Eye (tissue), 1 donor: Measurements from ENCODE around the gene SUN1.

Source experiments
- DNase-seq: peaks from one replicate; pipeline ENCODE4 v3.0.0-alpha.2; 2015

Gene SUN1

DNA sequence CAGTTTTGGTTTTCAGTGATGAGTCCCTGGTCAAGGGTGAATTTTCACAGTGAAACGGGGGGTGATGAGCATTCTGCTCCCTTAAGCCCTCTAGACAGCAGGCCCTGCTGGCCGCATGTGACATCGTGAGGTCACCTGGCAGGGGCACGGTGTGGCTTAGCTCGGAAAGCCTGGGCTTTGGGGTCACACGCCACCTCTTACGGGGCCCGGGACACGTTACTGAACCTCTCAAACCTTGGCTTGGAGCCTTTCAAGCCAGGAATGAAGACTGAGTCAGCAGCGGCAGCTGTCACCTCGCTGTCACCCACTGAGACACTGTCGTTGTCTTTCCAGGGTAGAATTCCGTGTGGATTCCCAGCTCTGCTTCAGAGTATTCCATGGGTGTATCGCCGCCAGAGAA, 48.2 kb downstream of the SUN1 start:
- DNase-seq = no peak

DNA sequence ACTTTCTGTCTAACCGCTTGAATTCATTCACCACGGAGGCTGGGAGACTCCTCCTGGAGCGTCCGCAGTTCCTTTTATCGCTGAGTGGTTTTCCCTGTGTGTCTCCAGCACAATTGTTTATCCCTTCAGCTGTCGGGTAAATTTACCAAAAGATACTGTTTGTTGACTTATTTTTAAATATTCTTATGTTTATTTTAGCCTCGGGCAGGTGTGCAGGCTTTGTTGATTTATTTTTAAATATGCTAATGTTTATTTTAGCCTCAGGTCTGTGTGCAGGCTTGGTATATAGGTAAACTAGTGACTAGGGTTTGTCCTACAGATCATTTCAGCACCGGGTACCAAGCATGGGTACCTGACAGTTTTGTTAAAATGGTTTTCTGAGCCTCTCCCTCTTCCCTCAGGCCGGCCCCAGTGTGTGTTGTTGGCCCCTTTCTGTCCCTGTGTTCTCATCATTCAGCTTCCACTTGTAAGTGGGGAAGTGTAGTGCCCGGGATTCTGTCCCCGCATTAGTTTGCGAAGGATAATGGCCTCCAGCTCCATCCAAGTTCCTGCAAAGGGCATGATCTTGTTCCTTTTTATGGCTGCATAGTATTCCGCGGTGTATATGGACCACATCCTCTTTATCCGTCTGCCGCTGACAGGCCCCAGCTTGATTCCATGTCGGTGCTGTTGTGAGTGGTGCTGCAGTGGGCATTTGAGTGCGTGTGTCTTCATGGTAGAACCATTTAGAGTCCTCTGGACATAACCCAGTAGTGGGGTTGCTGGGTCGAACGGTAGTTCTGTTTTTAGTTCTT, 49.4 kb downstream of the SUN1 start:
- no peak for DNase-seq

DNA sequence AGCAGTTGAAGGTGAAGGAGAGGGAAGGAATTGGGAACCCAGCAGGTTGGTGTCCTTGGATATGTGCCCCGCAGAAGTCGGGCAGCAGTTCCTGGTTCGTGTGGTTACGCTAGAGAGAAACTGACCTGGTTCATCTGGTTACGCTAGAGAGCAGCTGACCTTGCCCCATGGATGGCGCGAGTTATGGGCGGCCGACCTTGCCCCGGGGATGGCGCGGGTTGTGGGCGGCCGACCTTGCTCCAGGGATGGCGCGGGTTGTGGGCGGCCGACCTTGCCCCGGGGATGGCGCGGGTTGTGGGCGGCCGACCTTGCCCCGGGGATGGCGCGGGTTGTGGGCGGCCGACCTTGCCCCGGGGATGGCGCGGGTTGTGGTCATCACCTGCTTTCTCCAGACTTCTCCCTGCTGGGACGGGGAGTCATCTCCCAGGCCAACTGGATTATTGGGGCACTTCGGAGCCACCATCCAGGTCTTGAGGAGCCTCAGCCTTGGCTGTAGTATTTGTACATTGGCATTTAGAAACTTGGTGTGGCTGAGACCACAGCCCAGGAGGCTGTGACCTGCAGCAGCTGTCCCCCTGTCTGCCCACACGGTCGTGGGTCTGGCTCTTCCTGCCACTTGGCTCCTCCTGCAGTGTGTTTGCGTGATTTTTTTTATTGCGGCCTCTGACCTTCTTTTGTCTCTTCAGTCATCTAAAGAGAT, 50.2 kb downstream of the SUN1 start:
- DNase-seq = no peak

DNA sequence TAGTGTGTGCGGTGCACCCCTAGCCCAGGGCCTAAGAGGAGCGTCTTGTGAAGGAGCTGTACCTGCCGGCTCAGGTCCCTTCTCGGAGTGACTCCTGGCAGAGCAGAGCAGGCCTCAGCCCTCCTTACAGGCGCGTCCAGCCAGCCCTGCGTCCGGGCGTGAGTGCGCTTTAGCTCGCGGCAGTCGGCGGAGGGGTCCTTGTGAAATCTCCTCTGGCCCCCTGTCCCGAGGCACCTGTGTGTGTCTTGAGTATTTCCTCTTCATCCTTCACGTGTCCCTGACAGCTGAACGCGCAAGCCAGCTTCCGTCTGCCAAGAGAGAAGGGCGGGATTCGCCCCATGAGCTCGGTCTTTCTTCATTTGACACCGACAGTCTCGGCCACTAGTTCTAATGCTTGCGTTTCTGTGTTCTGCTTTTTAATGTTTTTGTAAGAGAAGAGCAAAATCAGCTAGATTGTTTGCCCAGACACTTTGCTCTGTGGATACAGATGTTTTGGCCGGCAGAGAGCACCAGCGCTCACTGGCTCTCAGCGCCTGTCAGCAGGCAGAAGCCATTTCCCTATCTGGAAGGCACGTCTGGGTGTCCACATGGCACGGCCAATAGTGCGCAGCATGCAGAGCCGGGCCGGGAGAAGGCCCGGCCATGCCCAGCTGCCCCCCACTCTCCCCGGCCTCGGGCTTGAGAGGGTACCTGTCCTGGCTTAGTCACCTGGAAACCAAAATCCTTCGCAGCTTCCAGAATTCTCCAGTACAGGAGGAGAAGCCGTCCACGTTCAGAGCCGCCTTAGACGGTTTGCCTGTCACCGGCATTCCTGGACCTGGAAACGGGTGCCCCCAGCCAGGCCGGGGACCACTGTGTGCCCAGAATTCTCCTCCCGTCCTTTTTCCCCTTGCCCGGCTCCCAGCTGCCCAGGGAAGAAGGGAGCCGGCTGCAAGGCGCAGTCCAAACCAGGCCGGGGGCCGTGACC, 51.1 kb downstream of the SUN1 start:
- no peak for DNase-seq

DNA sequence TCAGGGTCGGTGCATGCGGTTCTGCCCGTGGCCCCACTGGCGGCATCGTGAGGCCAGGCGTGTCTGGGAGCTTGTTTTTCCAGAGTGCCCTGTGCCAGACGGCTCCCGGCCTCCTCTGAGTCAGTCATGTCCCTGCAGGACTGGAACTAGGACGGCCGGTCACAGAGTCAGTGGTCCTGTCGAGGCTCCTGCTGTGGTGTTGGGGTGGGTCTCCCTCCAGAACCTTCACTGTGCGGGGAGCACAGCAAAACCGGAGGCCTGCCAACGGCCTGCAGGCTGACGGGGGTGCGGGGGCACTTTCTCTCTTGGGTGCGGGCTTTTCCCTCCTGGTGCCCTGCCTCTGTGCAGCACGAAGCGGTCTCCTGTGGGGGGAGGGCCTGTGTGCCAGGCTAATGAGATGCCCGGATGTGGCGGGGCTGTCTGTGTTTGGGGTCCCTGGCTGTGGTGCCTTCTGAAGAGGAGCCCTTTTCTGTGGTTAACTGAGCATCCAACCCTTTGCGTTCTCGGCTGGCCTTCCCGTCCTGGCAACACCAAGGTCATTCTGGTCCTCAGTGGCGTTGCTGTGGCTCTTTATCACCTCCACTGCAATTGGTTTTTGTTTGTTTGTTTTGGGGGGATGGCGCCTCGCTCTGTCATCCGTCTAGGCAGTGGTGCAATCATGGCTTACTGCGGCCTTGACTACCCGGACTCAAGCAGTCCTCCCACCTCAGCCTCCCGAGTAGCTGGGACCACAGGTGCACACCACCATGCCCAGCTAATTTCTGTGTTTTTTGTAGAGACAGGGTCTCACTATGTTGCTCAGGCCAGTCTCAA, 52.1 kb downstream of the SUN1 start:
- no peak for DNase-seq

DNA sequence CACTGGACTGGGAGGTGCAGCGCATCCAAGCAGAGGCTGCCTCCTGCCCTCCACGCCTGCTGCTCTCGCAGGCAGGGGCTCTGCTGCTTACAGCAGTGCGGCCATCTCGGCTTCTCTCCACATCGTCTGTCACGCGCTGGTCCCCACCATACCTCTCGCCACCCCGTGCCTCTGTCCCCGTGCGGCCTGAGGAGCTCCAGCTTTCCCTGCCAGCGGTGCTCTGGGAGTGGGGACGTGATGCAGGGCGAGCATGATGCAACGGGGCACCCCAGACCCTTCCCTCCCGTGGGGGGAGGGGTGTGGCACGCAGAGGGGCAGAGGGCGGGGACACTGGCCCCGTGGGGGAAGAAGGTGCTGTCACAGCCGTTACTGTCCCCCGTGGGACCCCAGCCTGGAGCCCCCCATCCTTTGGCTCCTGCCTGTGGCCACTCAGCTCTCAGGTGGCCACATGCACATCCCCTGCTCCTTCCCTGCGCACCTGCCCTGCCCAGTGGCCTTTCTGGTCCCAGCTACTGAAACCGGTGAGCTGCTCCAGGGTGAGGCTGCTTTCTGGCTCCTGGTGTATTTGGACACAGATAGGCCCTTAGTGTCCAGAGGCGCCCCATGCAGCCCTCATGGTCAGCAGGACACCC, 53.1 kb downstream of the SUN1 start:
- DNase-seq = no peak

DNA sequence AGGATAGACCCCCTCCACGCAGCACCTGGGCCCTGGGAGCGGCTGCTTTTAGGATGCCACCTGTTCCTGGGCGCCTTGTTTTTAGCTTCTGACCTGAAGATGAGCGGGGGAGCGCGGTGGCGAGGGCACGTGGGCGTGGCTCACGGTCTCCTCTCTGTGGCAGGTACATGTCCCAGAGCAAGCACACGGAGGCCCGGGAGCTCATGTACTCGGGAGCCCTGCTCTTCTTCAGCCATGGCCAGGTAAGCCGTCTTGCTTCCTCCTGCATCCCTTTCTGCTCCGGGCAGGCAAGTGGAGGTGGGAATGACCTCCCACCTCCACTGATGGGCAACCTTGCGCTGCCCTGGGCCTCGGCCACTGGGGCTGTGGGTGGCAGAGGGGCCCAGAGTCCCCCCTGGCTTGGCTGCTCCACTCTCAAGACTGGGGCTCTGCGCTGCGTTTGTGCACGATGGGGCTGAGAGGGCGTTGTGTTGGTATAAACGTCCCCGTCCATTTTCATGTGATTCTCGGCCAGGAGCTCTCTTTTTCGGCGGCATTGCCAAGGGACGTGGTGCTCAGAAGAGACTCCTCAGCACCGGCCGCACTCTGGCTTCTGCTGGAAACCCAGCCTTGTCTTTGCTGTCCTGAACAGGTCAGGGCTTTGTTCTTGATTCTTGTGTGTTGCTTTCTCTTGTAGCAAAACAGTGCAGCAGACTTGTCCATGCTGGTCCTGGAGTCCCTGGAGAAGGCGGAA, 53.8 kb downstream of the SUN1 start:
- DNase-seq = no peak

DNA sequence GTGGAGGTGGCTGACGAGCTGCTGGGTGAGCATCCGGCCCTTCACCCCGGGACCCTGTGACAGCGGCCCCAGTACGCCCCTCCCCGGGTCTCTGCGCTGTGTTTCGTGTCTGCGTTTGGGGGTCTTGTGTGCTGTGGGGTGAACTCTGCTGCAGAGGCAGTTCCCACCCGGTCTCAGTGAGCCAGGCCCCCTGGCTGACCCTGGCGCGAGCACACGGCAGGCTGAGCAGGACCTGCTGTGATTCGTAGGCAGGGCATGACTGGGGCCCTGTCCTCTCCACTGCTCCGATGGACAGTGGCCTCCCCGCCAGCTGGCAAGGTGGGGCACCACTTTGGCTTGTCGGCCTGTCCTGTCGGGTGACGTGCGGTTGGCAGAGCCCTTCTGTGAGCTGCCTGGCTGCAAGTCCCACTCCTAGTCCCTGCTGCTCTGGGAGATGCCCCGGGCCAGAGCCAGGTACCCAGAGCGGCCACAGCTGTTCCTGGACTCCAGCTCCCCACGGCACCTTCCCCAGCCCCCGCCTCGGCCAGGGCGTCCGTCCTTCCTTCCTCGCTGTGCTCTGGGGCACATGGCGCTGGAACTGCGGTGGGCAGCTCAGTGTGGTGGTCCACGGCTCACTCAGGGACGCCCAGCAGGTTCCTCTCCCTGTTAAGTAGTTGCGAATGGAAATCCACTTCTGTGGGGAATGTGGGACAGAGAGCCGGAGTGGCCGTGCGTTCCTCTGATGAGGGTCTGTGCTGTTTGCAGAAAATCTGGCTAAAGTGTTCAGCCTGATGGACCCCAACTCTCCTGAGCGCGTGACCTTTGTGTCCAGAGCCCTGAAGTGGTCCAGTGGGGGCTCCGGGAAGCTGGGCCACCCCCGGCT, 54.6 kb downstream of the SUN1 start:
- no peak for DNase-seq

DNA sequence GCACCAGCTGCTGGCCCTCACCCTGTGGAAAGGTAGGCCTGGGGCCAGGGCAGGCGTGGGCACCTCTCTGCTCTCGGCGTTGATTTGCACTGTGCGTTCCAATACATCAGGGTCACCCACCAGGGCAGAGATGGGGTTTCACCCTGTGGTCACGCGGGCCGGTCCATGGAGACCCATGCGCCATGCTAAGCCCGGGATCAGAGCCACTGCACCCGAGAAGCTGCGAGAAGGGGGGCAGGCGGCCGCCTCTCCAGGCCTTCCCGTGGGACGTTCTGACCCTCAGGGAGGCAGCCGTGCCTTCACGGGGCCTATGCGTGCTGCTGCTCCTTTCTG, 55.2 kb downstream of the SUN1 start:
- no peak for DNase-seq

DNA sequence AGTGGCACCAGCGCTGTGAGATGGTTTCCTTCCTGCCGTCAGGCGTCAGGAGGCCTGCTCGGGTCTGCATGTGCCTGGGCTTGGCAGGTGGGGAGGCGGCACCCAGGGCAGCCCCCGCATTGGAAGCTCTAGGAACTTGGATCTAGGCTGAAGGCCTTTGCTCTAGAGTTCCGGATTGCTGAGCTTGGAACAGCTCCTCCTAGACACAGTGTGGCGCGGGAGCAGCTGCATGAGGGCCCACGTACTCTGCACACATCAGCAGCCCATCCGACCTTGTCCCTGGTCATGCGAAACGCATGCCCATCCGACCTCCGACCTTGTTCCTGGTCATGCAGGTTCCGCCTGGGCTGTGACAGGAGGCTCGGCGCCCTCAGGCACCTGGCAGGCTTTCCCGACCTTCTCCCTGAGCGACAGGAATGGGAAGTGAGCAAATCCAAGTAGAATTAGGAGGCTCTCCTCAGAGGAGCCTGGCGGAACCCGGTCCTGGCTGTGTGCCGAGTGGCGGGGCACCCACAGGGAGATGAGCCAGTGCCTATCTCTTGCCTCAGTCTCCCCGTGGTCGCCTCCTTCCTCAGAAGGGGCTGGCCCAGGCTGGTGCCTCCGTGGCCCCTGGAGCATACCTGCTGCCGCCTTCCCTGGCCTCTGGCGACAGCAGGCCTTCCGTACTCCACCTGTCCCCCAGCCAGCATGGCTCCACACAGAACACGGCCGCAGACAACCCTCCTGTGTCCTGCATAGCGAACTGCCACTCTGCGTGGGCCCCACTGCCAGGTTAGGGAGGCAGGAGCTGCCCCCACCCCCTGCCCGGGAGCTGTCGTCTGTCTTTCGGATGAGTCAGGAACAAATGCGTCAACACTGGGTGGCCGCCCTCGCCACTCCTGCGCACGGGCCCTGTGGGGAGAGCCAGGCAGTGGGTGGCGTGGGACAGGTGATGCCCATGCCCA, 56.1 kb downstream of the SUN1 start:
- no peak for DNase-seq

DNA sequence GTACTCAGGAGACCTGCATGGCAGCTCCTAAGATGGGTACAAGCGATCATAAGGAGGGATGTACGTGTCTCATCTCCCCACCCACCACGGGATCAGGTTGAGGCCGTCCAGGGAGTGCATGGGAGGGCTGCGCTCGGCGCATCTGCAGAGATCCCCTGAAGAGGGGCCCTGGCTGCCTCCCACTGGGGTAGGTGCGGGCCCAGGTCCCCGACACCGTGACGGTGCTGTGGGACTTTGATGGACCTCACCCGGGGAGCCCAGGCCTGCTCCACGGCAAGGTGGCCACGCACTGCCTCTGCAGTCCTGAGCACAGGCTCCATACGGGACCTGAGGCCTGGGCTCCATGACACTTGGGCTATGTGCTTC, 56.7 kb downstream of the SUN1 start:
- no peak for DNase-seq

DNA sequence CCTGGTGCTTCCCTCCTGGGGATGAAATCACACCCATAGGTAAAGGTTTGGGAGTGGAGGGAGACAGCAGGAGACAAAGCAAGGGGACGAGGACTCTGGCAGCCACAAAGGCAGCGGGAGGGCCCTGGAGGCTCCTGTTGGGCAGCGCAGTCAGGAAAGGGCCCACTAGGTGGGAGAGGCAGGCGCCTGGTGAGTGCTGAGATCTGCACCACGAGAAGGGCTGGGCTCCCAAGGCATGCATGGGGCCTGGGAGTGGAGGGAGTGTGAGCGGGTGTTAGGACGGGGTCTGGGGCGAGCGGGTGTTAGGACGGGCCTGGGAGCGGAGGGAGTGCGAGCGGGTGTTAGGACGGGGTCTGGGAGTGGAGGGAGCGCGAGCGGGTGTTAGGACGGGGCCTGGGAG, 57.1 kb downstream of the SUN1 start:
- DNase-seq = no peak

DNA sequence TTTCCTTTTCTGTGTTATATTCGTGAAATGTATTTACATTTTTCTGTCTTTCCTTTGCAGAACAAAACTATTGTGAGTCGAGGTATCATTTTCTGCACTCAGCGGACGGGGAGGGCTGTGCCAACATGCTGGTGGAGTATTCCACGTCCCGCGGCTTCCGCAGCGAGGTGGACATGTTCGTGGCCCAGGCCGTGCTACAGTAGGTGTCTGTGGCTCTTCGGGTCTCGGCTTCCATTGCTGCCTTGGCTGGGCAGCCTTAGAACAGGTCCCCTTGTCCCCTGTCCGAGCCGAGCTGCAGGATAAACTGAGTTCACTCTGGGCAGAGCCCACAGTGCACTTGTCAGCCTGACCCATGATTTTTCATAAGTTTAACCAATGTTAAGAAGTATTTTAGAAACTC, 58.6 kb downstream of the SUN1 start:
- DNase-seq = no peak

DNA sequence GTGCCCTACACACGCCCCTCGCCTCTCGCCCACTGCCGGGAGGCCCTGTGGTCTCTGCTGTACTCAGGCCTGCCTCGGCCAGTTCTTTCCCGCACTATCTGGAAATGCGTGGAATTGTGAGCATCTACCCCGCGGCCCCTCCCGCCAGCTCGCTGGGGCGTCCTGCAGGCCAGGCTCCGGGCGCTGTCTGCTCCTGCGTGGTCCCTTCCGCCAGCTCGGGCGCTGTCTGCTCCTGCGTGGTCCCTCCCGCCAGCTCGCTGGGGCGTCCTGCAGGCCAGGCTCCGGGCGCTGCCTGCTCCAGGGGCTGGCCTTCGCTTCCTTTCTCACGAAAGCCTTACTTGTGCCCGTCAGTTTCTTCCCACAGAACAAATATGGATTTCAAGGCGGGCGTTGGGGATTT, 59.0 kb downstream of the SUN1 start:
- DNase-seq = no peak

DNA sequence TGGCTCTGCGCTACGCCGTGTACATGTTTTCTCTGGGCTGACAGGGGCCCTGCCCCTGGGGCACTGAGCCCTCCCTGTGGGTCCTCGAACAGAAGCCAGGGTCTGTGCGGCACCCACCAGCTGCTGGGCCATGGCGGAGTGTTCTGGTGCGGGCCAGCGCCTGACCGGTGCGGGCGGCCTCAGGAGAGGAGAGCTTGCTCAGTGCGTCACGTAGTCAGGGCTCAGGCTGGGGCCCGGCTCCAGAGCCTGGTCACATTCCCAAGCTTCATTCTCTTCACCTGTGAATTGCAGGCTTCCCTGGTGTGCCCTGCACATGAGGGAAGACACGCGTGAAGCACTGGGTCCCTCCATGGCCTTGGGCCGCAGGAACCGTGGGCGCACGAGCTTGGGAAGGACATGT, 59.5 kb downstream of the SUN1 start:
- DNase-seq = no peak

DNA sequence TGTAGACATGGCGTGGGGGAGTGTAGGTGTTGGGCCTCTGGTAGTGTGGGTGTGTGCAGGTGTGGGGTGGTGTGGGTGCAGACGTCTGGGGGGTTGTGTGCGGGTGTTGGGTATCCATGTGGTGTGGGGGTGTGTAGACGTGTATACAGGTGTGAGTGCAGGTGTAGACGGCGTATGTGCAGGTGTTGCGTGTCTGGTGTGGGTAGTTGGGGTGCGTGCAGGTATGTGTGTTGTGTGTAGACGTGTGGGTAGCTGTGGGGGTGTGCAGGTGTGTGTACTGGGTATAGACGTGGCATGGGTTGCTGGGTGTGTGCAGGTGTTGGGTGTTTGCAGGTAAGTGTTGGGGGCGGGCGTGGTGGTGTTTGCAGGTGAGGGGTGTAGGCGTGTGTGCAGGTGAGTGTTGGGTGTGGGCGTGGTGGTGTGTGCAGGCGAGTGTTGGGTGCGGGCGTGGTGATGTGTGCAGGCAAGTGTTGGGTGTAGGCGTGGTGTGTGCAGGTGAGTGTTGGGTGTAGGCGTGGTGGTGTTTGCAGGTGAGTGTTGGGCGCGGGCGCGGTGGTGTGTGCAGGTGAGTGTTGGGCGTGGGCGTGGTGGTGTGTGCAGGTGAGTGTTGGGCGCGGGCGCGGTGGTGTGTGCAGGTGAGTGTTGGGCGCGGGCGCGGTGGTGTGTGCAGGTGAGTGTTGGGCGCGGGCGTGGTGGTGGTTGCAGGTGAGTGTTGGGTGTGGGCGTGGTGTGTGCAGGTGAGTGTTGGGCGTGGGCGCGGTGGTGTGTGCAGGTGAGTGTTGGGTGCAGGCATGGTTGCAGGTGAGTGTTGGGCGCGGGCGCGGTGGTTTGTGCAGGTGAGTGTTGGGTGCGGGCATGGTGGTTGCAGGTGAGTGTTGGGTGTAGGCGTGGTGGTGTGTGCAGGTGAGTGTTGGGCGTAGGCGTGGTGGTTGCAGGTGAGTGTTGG, 60.6 kb downstream of the SUN1 start:
- DNase-seq = no peak

DNA sequence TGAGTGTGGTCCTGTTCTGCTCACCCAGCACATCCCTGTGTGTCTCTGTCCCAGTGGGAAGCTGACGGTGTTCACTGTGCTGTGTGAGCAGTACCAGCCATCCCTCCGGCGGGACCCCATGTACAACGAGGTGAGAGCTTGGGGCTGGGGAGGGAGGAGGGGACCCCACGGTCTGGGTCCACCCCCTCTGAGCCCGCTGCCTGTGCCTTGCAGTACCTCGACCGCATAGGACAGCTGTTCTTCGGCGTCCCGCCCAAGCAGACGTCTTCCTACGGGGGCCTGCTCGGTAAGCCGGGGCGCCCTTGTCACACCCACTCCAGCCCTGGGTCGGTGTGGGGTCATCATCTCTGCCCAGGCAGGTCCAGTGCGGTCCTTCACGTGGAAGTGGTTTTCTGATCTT, 61.4 kb downstream of the SUN1 start:
- DNase-seq = no peak
